PFSK-1 (cell line): ENCODE measurements around the gene TRMT44.

ENCODE experiments used
- FOXP2 ChIP-seq: optimal IDR thresholded peaks from 2 replicates; pipeline ENCODE3; 2011; ENCODE audit warnings: borderline replicate concordance, control low read depth, inconsistent platforms; ENCODE audit not compliant: insufficient read depth; ENCODE audit errors: extremely low read length, extremely low read depth
- POLR2AphosphoS5 ChIP-seq: IDR thresholded peaks from 2 replicates; pipeline ENCODE4 v1.6.1; 2012; ENCODE audit warnings: low read depth, mild to moderate bottlenecking, control low read depth, low read length, moderate library complexity
- SIN3A ChIP-seq: IDR thresholded peaks from 2 replicates; pipeline ENCODE4 v1.6.1; 2012; ENCODE audit warnings: mild to moderate bottlenecking, low read length, moderate library complexity, borderline replicate concordance; ENCODE audit not compliant: insufficient read depth
- TAF1 ChIP-seq: IDR thresholded peaks from 2 replicates; pipeline ENCODE4 v1.6.1; 2012; ENCODE audit warnings: low read length, control low read depth, borderline replicate concordance; ENCODE audit not compliant: insufficient read depth
- TF ChIP-seq, protein P1 (sequence below), 2 experiments: IDR thresholded peaks; 2 replicates each; pipeline versions ENCODE4 v1.6.1 to v1.8.0; 2011 to 2012; ENCODE audit warnings: low read depth in 2 of 2, low read length in 2 of 2, control low read depth in 1 of 2, inconsistent platforms in 1 of 2, mild to moderate bottlenecking in 1 of 2, moderate library complexity in 1 of 2; ENCODE audit not compliant: insufficient read depth in 1 of 2

The TRMT44 gene

DNA sequence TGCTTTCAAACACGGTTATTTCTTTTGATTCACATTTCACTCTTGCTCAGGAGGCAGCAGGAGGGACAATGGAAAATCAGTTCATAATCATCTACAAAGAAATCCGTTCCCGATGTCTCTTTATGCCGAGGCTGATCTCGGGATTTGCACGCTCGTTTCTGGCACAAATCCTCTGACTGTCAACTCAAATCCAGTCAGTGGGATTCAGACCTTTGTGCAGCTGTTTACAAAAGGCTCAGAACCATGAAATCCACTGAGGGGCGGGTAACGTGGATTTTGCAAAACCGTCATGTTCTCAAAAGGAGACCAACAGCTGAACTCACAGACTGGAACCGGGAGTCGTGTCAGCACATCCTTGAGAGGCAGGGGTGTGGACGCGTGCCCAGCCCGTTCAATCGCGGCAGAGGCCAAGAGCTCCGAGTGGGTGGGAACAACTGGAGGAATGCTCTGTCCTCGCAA lies 46.5 kb upstream of the TRMT44 start:
- TF ChIP-seq SIN3A (no peak), FOXP2 (no peak), TAF1 (no peak), POLR2AphosphoS5 (no peak)
- TF ChIP-seq, protein P1, sequence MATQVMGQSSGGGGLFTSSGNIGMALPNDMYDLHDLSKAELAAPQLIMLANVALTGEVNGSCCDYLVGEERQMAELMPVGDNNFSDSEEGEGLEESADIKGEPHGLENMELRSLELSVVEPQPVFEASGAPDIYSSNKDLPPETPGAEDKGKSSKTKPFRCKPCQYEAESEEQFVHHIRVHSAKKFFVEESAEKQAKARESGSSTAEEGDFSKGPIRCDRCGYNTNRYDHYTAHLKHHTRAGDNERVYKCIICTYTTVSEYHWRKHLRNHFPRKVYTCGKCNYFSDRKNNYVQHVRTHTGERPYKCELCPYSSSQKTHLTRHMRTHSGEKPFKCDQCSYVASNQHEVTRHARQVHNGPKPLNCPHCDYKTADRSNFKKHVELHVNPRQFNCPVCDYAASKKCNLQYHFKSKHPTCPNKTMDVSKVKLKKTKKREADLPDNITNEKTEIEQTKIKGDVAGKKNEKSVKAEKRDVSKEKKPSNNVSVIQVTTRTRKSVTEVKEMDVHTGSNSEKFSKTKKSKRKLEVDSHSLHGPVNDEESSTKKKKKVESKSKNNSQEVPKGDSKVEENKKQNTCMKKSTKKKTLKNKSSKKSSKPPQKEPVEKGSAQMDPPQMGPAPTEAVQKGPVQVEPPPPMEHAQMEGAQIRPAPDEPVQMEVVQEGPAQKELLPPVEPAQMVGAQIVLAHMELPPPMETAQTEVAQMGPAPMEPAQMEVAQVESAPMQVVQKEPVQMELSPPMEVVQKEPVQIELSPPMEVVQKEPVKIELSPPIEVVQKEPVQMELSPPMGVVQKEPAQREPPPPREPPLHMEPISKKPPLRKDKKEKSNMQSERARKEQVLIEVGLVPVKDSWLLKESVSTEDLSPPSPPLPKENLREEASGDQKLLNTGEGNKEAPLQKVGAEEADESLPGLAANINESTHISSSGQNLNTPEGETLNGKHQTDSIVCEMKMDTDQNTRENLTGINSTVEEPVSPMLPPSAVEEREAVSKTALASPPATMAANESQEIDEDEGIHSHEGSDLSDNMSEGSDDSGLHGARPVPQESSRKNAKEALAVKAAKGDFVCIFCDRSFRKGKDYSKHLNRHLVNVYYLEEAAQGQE (IDR thresholded peaks at IDR 0.05; ENCODE audit: insufficient read depth in 1 of 2, low read depth in 2 of 2, low read length in 2 of 2) = no peak

DNA sequence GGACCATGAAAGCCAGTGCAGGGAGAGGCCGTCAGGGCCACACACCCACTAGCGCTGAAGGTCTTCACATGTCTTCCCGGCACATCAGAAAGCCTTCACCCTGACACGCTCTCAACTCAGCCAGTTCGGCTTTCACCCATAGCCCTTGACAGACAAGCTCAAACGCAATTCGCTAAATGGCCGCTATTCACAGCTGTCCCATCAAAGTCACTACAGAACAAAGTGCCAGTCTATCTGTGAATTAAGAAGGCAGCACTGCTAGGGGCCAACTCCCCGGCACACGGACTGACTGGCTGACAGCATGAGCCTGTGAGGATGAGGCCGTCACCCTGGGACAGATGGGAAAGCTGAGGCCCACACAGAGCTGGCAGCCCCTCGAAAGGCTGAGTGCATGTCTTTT lies 45.8 kb upstream of the TRMT44 start:
- no peak for TF ChIP-seq POLR2AphosphoS5
- no peak for TF ChIP-seq SIN3A
- no peak for TF ChIP-seq FOXP2
- no peak for TF ChIP-seq TAF1
- TF ChIP-seq, protein P1 (IDR thresholded peaks at IDR 0.05; ENCODE audit: insufficient read depth in 1 of 2, low read depth in 2 of 2, low read length in 2 of 2) = no peak

DNA sequence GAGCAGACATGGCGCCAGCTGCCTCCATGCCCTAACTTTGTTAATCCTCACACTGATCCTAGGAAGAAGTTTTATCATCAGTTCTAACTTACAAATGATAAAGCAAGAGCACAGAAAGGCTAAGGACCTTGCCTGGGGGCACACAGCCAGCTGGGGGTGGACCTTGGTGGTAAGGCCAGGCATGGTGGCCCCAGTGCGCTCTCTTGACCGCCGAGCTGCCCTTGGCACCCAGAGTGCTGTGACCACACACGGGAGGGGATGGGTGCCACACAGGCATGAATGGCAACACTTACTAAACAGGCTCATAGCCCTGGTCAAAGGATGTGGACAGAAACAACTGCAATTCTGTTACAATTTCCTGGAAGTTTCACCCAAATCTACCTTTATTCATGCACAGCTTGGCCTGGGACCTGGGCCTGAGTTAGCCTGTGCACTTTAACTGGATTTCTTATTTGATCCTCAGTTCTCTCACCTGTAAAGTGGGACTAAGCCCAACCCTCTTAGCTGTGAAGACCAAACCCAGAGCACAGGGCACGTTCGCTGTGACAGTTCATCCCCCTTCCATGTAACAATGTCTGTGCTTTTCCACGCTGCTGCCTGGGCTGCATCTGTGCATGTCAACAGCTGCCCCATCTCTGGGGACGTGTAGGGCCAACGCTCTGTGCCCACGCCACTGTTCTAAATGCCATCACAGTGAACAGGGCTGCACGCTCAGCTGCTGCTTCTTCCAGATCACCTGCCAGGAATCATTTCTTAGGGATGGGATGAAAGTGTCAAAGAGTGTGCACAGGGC lies 44.9 kb upstream of the TRMT44 start:
- TF ChIP-seq TAF1 = no peak
- TF ChIP-seq, protein P1 (IDR thresholded peaks at IDR 0.05; ENCODE audit: insufficient read depth in 1 of 2, low read depth in 2 of 2, low read length in 2 of 2) = no peak
- TF ChIP-seq POLR2AphosphoS5 = no peak
- TF ChIP-seq SIN3A = no peak
- TF ChIP-seq FOXP2 = no peak

DNA sequence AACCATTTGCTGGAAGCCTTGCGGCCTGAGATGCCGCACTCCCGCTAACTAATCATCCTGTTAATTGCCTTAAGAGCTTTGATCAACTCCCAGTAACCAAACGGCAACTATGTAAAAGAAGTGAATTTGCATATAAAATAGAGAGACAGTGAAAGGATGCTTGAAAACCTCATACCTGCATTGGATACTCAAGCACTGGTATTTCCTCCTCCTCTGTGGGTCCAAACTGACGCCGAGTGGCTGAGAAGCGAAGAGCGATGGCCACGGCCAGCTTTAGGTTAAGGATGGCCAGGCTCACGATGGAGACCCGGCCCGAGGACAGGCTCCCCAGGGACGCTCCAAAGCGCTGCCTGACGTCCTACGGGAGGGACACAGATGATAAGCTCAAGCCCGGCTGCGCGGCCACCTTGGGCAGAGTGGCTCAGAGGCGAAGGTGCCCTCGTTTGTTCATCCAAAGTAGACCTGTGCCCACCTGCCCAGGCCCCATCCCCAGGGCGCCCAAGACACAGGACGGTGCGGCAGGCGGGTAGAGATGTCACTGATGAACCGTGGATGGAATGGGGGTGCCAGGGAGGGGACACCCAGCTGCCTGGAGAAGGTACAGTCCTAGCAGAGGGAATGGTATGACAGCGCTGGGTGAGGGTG lies 43.7 kb upstream of the TRMT44 start:
- TF ChIP-seq TAF1 (no peak), SIN3A (no peak), POLR2AphosphoS5 (no peak), FOXP2 (no peak)
- TF ChIP-seq, protein P1 (IDR thresholded peaks at IDR 0.05; ENCODE audit: insufficient read depth in 1 of 2, low read depth in 2 of 2, low read length in 2 of 2) = no peak
